RCC 7860 (cell line): ENCODE measurements around the gene CCDC68.
"Not testable (repeated sequence)": the region's sequence is repeated elsewhere in the genome, so short reads cannot be mapped to it uniquely, and the experiment has no call there.

Experiments
- DNase-seq: peaks from one replicate; pipeline ENCODE4 v3.0.0-alpha.2; 2015; ENCODE audit warnings: low spot score
- FAIRE-seq: peaks from 2 replicates; lab custom pipeline; 2012; peaks lifted over from hg19 to GRCh38; lab: Jason Lieb, UNC

Gene CCDC68

GRCh38 chr18:54878659-54879358 is 80.5 kb downstream of the CCDC68 start:
- no peak for DNase-seq
- FAIRE-seq, result no peak

- no peak for FAIRE-seq
- no peak for DNase-seq
These were observed 81.1 kb downstream of the CCDC68 start for GRCh38 chr18:54878159-54878622.

GRCh38 chr18:54877076-54877475 is 82.2 kb downstream of the CCDC68 start:
- no peak for FAIRE-seq

GRCh38 chr18:54875063-54875462 is 84.2 kb downstream of the CCDC68 start:
- no peak for DNase-seq
- no peak for FAIRE-seq

More at GRCh38 chr18:54877076-54877475, 82.2 kb downstream of the CCDC68 start:
- no peak for DNase-seq

- no peak for DNase-seq
- FAIRE-seq, result no peak
These were observed 85.4 kb downstream of the CCDC68 start for GRCh38 chr18:54873884-54874255.

GRCh38 chr18:54872681-54873080 is 86.6 kb downstream of the CCDC68 start:
- FAIRE-seq (no peak), DNase-seq (no peak)

DNA sequence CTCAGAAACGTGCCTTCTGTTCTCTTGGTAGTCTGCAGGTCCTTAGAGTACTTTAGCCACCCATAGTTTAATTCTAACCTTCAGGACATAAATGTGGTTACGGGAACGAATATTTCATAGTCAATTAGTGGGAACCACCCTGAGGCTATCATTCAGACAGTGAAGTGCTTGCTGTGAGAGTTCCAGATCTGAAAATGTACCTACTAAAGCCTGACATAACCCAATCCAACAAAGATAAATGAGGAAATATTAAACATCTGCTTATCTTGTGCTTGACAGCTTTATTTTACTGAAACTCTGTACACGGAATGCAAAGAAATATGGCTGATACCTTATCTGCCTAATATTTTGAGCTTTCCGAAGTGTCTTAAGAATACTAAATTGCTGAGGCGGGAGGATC is 88.0 kb downstream of the CCDC68 start:
- no peak for DNase-seq
- FAIRE-seq, result no peak

DNA sequence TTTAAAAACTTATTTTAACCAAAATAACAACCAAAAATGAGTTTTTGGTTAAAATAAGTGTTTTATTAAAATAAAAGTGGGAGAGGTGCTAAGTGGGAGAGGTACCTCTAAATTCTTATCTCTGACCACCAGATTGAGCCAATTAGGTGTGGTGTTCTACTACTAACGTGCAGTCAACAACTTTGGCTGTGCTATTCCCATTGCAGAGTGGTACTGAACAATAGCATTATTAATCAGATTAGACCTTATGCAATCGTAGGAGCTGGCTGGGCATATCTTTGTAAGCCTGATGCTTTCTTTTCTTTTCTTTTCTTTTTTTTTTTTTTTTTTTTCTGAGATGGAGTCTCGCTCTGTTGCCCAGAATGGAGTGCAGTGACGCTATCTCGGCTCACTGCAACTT is 92.1 kb downstream of the CCDC68 start:
- FAIRE-seq, result no peak
- DNase-seq, result no peak

DNA sequence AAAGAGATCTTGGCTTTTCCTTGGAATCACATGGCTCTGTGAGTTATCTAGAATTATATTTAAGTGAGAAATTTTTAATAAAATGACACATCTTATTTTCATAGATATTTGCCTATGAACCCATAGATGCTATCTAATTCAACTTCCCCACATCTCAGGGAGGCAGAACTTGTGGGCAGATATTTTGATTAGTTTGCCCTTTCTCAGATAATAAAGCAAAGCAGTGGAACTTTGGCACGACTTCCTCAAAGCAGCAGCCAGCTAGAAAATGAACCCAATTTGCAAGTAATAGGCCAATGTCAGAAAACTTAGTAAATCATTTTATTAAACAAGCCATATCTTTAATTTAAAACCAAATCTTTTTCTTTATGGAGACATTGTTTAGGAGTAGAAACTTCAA is 98.3 kb downstream of the CCDC68 start:
- FAIRE-seq (no peak), DNase-seq (no peak)

GRCh38 chr18:54859667-54860421 is 99.4 kb downstream of the CCDC68 start:
- FAIRE-seq (no peak), DNase-seq (no peak)

DNA sequence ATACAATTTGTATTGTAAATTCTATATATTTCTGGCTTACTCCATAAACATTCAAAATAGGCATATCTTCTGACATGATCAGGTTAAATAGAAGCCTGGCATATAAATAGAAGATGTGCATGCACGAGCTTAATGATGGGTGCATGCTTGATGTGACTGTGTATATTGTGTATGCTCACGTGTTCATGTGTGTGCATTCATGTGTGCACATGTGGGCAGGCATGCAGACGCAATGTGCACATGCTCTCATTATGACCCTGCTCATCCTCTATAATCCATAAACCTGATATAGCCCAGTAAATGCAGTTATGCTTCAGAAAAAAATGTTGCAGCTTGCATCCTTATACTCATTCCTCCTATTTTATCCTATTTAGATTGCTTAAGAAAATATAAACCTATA is 101.8 kb downstream of the CCDC68 start:
- no peak for FAIRE-seq
- no peak for DNase-seq

GRCh38 chr18:54856105-54856646 is 103.1 kb downstream of the CCDC68 start:
- FAIRE-seq (no peak), DNase-seq (no peak)

DNA sequence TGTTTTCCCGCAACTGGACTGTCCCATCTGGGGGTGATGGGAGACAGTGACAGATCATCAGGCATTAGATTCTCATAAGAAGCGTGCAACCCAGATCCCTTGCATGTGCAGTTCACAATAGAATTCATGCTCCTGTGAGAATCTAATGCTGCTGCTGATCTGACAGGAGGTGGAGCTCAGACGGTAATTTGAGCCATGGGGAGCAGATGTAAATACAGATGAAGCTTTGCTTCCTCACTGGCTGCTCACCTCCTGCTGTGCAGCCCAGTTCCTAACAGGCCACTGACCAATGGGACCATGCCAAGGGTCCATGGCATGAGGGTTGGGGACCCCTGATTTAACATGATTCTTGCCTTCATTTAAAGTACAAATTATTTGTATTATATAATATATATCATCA is 104.2 kb downstream of the CCDC68 start:
- DNase-seq, FAIRE-seq: not testable (repeated sequence)

DNA sequence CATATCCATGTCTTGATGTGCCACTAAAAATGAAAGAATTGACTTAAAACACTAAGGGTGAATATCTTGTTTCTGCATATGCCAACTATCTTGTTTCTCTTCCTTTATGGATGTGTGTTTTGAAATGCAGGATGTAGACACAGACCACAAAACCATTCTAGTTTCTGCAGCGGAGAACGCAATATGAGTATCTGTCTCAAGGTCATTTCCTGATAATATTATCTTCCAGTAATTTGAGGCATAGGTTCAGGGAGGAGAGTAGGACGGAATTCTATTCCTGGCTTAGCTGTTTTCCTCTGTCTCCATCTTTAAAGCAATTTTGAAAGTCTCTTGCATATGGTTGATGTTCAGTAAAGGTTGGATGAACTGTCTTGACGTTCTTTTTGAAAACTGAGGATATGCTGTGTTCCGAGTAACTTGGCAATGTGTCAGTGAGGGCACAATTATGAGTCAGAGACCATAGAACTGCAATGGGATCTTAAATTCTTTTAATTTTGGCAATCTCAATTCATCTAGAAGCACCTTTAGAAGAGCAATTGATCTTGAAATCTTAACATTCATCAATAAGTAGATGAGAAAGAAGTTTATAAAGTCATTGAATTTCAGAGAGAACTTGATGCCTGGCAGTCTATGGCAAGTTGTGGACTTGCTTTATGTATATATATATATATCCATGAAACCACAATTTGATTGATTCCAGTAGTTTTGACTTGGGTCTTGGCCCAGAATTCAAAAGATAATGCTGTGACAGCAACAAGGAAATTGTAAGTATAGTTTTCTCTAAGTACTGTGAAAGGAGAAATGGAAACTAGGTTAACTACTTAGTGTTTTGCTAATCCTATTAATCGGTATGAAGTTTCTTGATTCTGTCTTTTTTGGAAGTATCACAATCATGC is 106.2 kb downstream of the CCDC68 start:
- DNase-seq, result no peak
- no peak for FAIRE-seq
